Measurements from ENCODE around the gene LRRTM2.

DNA sequence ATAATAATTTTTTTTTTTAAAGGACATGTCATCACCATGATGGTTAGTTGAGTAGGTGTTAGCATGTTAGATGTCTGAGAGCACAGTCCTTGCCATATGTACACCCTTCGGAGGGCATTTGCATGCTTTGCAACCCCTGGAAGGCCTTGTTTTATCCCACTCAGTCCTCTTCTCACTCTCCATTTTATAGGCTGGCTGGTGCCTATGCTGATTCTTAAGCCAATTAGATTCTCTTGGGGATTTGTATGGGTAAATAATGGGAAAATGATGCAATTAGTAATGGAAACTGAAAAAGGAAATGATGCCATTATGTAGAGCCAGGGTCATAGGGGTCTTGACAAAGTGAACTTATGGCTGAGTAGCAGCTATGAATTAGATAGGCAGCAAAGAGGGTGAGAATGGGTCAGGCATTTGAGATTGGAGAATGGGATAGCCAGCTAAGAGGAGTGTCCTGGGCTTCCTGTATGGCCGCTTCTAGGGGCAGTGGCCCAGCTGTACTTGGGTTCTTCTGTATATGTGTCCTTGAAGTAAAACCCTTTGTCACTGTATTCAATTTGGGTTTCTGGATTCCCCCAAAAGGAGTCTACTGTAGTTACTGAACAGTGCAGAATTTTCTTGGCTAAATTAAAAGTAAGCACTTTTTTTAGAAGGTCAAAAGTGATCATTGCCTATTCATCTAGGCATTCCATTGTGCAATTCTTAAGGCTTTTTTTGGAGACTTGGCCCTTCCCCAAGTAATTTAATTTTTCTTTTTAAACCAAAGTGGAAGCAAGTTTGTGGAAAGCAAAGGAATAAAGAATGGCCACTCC, 31.6 kb downstream of the LRRTM2 start:
- TF ChIP-seq, protein P1, sequence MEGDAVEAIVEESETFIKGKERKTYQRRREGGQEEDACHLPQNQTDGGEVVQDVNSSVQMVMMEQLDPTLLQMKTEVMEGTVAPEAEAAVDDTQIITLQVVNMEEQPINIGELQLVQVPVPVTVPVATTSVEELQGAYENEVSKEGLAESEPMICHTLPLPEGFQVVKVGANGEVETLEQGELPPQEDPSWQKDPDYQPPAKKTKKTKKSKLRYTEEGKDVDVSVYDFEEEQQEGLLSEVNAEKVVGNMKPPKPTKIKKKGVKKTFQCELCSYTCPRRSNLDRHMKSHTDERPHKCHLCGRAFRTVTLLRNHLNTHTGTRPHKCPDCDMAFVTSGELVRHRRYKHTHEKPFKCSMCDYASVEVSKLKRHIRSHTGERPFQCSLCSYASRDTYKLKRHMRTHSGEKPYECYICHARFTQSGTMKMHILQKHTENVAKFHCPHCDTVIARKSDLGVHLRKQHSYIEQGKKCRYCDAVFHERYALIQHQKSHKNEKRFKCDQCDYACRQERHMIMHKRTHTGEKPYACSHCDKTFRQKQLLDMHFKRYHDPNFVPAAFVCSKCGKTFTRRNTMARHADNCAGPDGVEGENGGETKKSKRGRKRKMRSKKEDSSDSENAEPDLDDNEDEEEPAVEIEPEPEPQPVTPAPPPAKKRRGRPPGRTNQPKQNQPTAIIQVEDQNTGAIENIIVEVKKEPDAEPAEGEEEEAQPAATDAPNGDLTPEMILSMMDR (IDR thresholded peaks at IDR 0.05) = no peak
- TF ChIP-seq POLR2A (IDR thresholded peaks at IDR 0.05) (no peak), POLR2AphosphoS5 (IDR thresholded peaks at IDR 0.05; ENCODE audit: insufficient read depth in 1 of 2, low read depth in 1 of 2) (no peak)

Data from vagina (tissue), 2 donors.